ENCODE data around the gene FAAH.

GRCh38 chr1:46394872-46395465, 852 bp downstream of the FAAH start:
- TF ChIP-seq, protein P1, sequence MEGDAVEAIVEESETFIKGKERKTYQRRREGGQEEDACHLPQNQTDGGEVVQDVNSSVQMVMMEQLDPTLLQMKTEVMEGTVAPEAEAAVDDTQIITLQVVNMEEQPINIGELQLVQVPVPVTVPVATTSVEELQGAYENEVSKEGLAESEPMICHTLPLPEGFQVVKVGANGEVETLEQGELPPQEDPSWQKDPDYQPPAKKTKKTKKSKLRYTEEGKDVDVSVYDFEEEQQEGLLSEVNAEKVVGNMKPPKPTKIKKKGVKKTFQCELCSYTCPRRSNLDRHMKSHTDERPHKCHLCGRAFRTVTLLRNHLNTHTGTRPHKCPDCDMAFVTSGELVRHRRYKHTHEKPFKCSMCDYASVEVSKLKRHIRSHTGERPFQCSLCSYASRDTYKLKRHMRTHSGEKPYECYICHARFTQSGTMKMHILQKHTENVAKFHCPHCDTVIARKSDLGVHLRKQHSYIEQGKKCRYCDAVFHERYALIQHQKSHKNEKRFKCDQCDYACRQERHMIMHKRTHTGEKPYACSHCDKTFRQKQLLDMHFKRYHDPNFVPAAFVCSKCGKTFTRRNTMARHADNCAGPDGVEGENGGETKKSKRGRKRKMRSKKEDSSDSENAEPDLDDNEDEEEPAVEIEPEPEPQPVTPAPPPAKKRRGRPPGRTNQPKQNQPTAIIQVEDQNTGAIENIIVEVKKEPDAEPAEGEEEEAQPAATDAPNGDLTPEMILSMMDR (IDR thresholded peaks at IDR 0.05), result no peak
- no peak for TF ChIP-seq ZFX (IDR thresholded peaks at IDR 0.05; ENCODE audit: borderline replicate concordance)
